ENCODE results near the gene SIK3. TPM values are rescaled to one million over a fixed set of nuclear protein-coding genes. Genes with fewer than 3 reads are reported as not detected.

SIK3 gene
- polyA plus RNA-seq, 1 experiment, result 7.3 TPM

DNA sequence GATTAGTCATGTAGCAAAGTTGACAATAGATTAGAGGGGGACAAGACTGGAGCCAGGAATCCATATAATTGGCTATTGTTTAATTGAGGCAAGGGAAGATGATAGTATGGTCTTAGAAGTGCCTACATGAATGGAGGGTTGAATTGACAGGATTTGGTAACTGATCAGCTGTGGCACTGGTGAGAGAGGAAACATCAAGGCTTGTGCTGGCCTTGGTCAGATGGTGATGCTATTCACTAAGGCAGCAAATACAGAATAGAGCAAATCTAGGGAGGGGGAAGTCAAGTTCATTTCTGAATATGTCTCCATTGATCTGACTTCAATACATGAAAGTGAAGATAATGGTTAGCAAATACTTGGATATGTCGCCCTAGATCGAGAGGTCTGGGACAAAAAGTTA, 206.5 kb downstream of the SIK3 start:
- TF ChIP-seq, protein P1, sequence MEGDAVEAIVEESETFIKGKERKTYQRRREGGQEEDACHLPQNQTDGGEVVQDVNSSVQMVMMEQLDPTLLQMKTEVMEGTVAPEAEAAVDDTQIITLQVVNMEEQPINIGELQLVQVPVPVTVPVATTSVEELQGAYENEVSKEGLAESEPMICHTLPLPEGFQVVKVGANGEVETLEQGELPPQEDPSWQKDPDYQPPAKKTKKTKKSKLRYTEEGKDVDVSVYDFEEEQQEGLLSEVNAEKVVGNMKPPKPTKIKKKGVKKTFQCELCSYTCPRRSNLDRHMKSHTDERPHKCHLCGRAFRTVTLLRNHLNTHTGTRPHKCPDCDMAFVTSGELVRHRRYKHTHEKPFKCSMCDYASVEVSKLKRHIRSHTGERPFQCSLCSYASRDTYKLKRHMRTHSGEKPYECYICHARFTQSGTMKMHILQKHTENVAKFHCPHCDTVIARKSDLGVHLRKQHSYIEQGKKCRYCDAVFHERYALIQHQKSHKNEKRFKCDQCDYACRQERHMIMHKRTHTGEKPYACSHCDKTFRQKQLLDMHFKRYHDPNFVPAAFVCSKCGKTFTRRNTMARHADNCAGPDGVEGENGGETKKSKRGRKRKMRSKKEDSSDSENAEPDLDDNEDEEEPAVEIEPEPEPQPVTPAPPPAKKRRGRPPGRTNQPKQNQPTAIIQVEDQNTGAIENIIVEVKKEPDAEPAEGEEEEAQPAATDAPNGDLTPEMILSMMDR (IDR thresholded peaks at IDR 0.05; ENCODE audit: insufficient read depth, low read depth, low read length), result no peak
- no peak for DNase-seq (ENCODE audit: low read depth)
- ChIA-PET CTCF (interaction anchor here (0.8 kb wide), 1 partner anchor 214 kb away, joined by 3 read pairs; no protein-coding TSS in a partner anchor), POLR2A (no interaction called here)
- peaks cover 3% of the 10 kb centered on the region; the same call in 1 of the 2 replicates for H3K36me3 ChIP-seq (ENCODE audit: control insufficient read depth, insufficient read depth, low read length)
- H3K27me3 ChIP-seq (ENCODE audit: control insufficient read depth, insufficient read depth, low read length), result no peaks in the 10 kb centered on the region
- no peak overlapping the region for H3K4me3 ChIP-seq (ENCODE audit: low read depth, low read length)

DNA sequence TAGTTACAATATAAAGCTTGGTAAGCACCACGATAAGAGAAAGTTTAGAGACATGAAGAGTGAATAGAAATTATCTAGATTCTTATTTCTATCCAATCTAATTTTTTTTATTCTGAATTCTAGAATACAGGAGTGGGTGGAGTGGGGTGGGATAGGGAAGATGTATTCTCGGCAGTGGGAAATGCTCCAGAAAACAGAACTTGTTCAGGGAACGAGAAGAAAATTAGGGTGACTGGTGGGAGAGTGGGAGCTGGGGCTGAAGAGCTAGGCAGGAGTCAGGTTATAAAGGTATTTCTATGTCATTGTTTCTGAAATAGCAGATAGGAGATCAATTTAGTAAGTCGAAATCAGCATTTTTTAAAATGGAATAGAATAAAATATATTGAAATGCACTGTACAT, 207.6 kb downstream of the SIK3 start:
- no peak for DNase-seq (ENCODE audit: low read depth)
- H3K36me3 ChIP-seq (ENCODE audit: control insufficient read depth, insufficient read depth, low read length), result peaks cover 3% of the 10 kb centered on the region; the same call in 1 of the 2 replicates
- ChIA-PET CTCF (interaction anchor here (0.6 to 1.6 kb wide), 4 partner anchors 11 to 54 kb away, joined by 3 to 5 read pairs (median 4); no protein-coding TSS in a partner anchor), POLR2A (no interaction called here)
- no peak overlapping the region for H3K4me3 ChIP-seq (ENCODE audit: low read depth, low read length)
- H3K27me3 ChIP-seq (ENCODE audit: control insufficient read depth, insufficient read depth, low read length), result no peaks in the 10 kb centered on the region
- TF ChIP-seq, protein P1 (IDR thresholded peaks at IDR 0.05; ENCODE audit: insufficient read depth, low read depth, low read length), result no peak

DNA sequence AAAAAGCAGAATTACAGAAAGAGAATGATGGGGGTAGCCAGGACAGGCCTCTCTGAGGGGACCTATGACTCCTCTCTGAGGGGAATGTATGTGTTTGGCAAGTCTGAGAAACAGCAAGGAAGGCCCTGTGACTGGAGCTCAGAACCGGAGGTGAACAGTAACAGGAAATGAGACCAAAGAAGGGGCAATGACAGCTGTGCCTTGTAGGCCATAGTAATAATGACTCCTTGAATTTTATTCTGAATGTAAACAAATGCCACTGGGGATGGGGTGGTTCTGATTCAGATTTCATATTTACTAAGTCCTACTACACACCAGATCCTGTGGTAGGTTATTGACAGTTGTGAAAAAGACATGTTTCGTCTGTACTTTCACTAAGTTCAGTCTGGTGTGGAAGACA, 208.0 kb downstream of the SIK3 start:
- Histone ChIP-seq H3K36me3 (ENCODE audit: control insufficient read depth, insufficient read depth, low read length) (peaks cover 3% of the 10 kb centered on the region; the same call in 1 of the 2 replicates), H3K27me3 (ENCODE audit: control insufficient read depth, insufficient read depth, low read length) (no peaks in the 10 kb centered on the region), H3K4me3 (ENCODE audit: low read depth, low read length) (no peak overlapping the region)
- no peak for DNase-seq (ENCODE audit: low read depth)
- ChIA-PET POLR2A (no interaction called here), CTCF (interaction anchor here (0.6 to 1.6 kb wide), 5 partner anchors 10 to 216 kb away, joined by 3 to 5 read pairs (median 4); no protein-coding TSS in a partner anchor)
- TF ChIP-seq, protein P1 (IDR thresholded peaks at IDR 0.05; ENCODE audit: insufficient read depth, low read depth, low read length), result no peak

DNA sequence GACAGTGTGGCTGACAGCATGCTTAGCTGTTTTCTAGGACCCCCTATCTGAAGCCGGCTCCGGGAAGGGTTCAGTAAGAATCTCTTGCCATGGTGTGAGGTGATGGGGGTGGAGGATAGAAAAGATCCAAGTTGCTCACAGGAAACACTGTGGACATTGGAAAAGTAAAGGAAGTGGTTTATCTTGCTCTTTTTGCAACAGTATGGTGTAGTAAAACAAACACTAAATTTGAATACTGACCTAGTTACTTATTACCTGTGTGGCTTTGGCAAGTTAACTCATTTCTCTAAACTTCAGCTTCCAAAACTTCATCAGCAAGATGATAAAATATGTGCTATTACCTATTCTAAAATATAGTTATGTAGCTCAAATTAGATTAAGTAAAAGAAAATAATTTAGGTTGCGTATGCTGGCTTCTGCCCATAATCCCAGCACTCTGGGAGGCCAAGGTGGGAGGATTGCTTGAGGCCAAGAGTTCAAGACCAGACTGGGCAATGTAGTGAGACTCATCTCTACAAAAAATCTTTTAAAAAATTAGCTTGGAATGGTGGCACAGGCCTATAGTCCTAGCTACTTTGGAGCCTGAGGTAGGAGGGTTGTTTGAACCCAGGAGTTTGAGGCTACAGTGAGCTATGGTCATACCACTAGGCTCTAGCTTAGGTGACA, 209.2 kb downstream of the SIK3 start:
- no peak for DNase-seq (ENCODE audit: low read depth)
- Histone ChIP-seq H3K27me3 (ENCODE audit: control insufficient read depth, insufficient read depth, low read length) (no peaks in the 10 kb centered on the region), H3K36me3 (ENCODE audit: control insufficient read depth, insufficient read depth, low read length) (peaks cover 3% of the 10 kb centered on the region; the same call in 1 of the 2 replicates), H3K4me3 (ENCODE audit: low read depth, low read length) (no peak overlapping the region)
- POLR2A ChIA-PET, result no interaction called here
- TF ChIP-seq, protein P1 (IDR thresholded peaks at IDR 0.05; ENCODE audit: insufficient read depth, low read depth, low read length), result no peak
- CTCF ChIA-PET, result interaction anchor here (0.6 to 2.0 kb wide), 4 partner anchors 9 to 337 kb away, joined by 3 to 12 read pairs (median 4); no protein-coding TSS in a partner anchor

DNA sequence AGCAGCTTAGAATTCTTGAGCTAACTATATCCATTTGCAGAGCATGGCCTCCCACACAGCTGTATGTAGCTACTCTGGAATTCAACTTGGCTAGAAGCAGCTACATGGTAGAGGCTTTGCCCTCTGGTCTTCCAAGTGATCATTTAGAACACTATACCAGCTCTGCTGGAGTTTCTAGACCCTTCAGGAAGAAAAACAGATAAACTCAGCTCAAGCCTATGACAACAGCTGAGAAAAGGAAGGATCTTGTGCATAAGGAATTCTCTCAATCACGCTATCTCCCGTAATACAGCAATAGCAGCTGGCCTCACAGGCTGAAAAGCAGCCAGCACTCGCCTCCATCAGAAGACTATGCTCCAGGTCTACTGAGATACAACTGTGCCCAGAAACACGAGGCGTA, 210.2 kb downstream of the SIK3 start:
- TF ChIP-seq, protein P1 (IDR thresholded peaks at IDR 0.05; ENCODE audit: insufficient read depth, low read depth, low read length), result no peak
- H3K27me3 ChIP-seq (ENCODE audit: control insufficient read depth, insufficient read depth, low read length), result no peaks in the 10 kb centered on the region
- no peaks in the 10 kb centered on the region; the same call in 1 of the 2 replicates for H3K36me3 ChIP-seq (ENCODE audit: control insufficient read depth, insufficient read depth, low read length)
- CTCF ChIA-PET, result interaction anchor here (0.6 to 2.0 kb wide), 7 partner anchors 8 to 338 kb away, joined by 3 to 12 read pairs (median 4); partner anchors contain the start of gene APOA5
- DNase-seq (ENCODE audit: low read depth), result no peak
- no peak overlapping the region for H3K4me3 ChIP-seq (ENCODE audit: low read depth, low read length)
- POLR2A ChIA-PET, result no interaction called here

All from BJ (cell line).